Spinal cord (tissue), 10 donors: ENCODE results near the gene EFHD1. TPM values are rescaled to one million over a fixed set of nuclear protein-coding genes. Genes with fewer than 3 reads are reported as not detected.

Source experiments
- DNase-seq, 6 donors: peaks; one replicate each; pipeline versions ENCODE4 v3.0.0 to v3.0.0-alpha.2; 2013 to 2015; ENCODE audit warnings: low spot score in 6 of 6, low read depth in 4 of 6
- H3K27ac ChIP-seq: one replicate; pipeline ENCODE4 v1.5.1; 2013; ENCODE audit warnings: low read depth, low read length, control low read depth
- H3K27me3 ChIP-seq: one replicate; pipeline ENCODE4 v1.6.1; 2013; ENCODE audit warnings: low read length; ENCODE audit not compliant: control insufficient read depth, insufficient read depth
- H3K36me3 ChIP-seq: one replicate; pipeline ENCODE4 v1.6.1; 2013; ENCODE audit warnings: low read length; ENCODE audit not compliant: control insufficient read depth, insufficient read depth
- H3K4me1 ChIP-seq: one replicate; pipeline ENCODE4 v1.6.1; 2013; ENCODE audit warnings: low read length; ENCODE audit not compliant: control insufficient read depth, insufficient read depth
- H3K4me3 ChIP-seq: one replicate; pipeline ENCODE4 v1.5.1; 2013; ENCODE audit warnings: low read depth, low read length, control low read depth
- H3K9me3 ChIP-seq: one replicate; pipeline ENCODE4 v1.6.1; 2013; ENCODE audit warnings: low read length; ENCODE audit not compliant: control insufficient read depth, insufficient read depth
- WGBS: methylation state at CpG from one replicate; pipeline ENCODE4 v1.1.5; 2013; ENCODE audit warnings: missing lambda C conversion rate; ENCODE audit not compliant: insufficient coverage; 5-methylcytosine and 5-hydroxymethylcytosine counted together
- polyA plus RNA-seq, 2 donors: library from polyadenylated mRNA; unstranded; fragments of 120-200 nt; gene quantifications; one replicate each; pipeline ENCODE4 v1.2.1, GENCODE V29; 2013; ENCODE audit not compliant: insufficient read length in 2 of 2
- total RNA-seq, 2 donors: library from RNA; depleted of rRNA in 1 of 2; stranded (reverse); fragments of 120-200 nt in 1 of 2; fragments of >200 nt in 1 of 2; gene quantifications; one replicate each; pipeline versions ENCODE4 v1.2.3 to v1.2.4, GENCODE V29; 2013 to 2014
- donor health status: healthy.

The EFHD1 gene
- total and polyA plus RNA-seq, 4 donors, result 6.5 to 49.0 (median 28.3) TPM

- no peaks in the 10 kb centered on the region for H3K36me3 ChIP-seq
- 97% methylated on average over 5 of the region's 7 CpGs for WGBS
- no peak overlapping the region for H3K4me3 ChIP-seq
- peaks cover 15% of the 10 kb centered on the region for H3K4me1 ChIP-seq
- no peaks in the 10 kb centered on the region for H3K9me3 ChIP-seq
- no peak overlapping the region for H3K27ac ChIP-seq
- no peaks in the 10 kb centered on the region for H3K27me3 ChIP-seq
- DNase-seq, result no peak
Measured at GRCh38 chr2:232597362-232598079, 35.9 kb upstream of the EFHD1 start.

- Histone ChIP-seq H3K4me3 (no peak overlapping the region), H3K27ac (no peak overlapping the region), H3K9me3 (no peaks in the 10 kb centered on the region), H3K4me1 (peaks cover 15% of the 10 kb centered on the region), H3K27me3 (no peaks in the 10 kb centered on the region), H3K36me3 (no peaks in the 10 kb centered on the region)
- no peak for DNase-seq
- WGBS, result 91% methylated on average over 4 of the region's 4 CpGs
Measured at GRCh38 chr2:232598293-232598692, 35.1 kb upstream of the EFHD1 start.

- Histone ChIP-seq H3K4me3 (no peak overlapping the region), H3K36me3 (no peaks in the 10 kb centered on the region), H3K27ac (no peak overlapping the region), H3K9me3 (no peaks in the 10 kb centered on the region), H3K27me3 (no peaks in the 10 kb centered on the region), H3K4me1 (peaks cover 15% of the 10 kb centered on the region)
- WGBS, result 75% methylated on average over 15 of the region's 17 CpGs
- DNase-seq, result no peak
Measured at GRCh38 chr2:232600053-232600773, 33.2 kb upstream of the EFHD1 start.

GRCh38 chr2:232603283-232603682 is 30.1 kb upstream of the EFHD1 start:
- Histone ChIP-seq H3K27me3 (no peaks in the 10 kb centered on the region), H3K9me3 (no peaks in the 10 kb centered on the region), H3K27ac (no peak overlapping the region), H3K4me1 (peaks cover 28% of the 10 kb centered on the region), H3K36me3 (no peaks in the 10 kb centered on the region), H3K4me3 (no peak overlapping the region)
- WGBS, result no CpG with 5 or more reads among the region's 3 CpGs
- no peak for DNase-seq

- H3K36me3 ChIP-seq, result no peaks in the 10 kb centered on the region
- H3K4me1 ChIP-seq, result peaks cover 20% of the 10 kb centered on the region
- H3K27ac ChIP-seq, result no peak overlapping the region
- no peaks in the 10 kb centered on the region for H3K9me3 ChIP-seq
- 96% methylated on average over 8 of the region's 10 CpGs for WGBS
- DNase-seq, result no peak
- no peak overlapping the region for H3K4me3 ChIP-seq
- H3K27me3 ChIP-seq, result no peaks in the 10 kb centered on the region
Measured at GRCh38 chr2:232604535-232604934, 28.9 kb upstream of the EFHD1 start.

- H3K36me3 ChIP-seq, result no peaks in the 10 kb centered on the region
- H3K4me1 ChIP-seq, result peaks cover 13% of the 10 kb centered on the region
- H3K9me3 ChIP-seq, result no peaks in the 10 kb centered on the region
- DNase-seq, result no peak
- H3K4me3 ChIP-seq, result no peak overlapping the region
- no peak overlapping the region for H3K27ac ChIP-seq
- 96% methylated on average over 14 of the region's 17 CpGs for WGBS
- H3K27me3 ChIP-seq, result no peaks in the 10 kb centered on the region
Measured at GRCh38 chr2:232607011-232607410, 26.4 kb upstream of the EFHD1 start.

GRCh38 chr2:232609607-232610006 is 23.8 kb upstream of the EFHD1 start:
- no peak for DNase-seq
- H3K27me3 ChIP-seq, result no peaks in the 10 kb centered on the region
- 88% methylated on average over 6 of the region's 8 CpGs for WGBS
- no peak overlapping the region for H3K4me3 ChIP-seq
- H3K36me3 ChIP-seq, result no peaks in the 10 kb centered on the region
- peaks cover 13% of the 10 kb centered on the region for H3K4me1 ChIP-seq
- H3K27ac ChIP-seq, result no peak overlapping the region
- H3K9me3 ChIP-seq, result no peaks in the 10 kb centered on the region

- 88% methylated on average over 3 of the region's 3 CpGs for WGBS
- no peak overlapping the region for H3K4me3 ChIP-seq
Measured at GRCh38 chr2:232610081-232610480, 23.3 kb upstream of the EFHD1 start.

GRCh38 chr2:232611061-232611460 is 22.3 kb upstream of the EFHD1 start:
- peaks cover 6% of the 10 kb centered on the region for H3K4me1 ChIP-seq
- WGBS, result 84% methylated on average over 6 of the region's 6 CpGs

More at GRCh38 chr2:232610081-232610480, 23.3 kb upstream of the EFHD1 start:
- no peaks in the 10 kb centered on the region for H3K27me3 ChIP-seq
- H3K36me3 ChIP-seq, result no peaks in the 10 kb centered on the region
- H3K9me3 ChIP-seq, result no peaks in the 10 kb centered on the region
- DNase-seq, result no peak
- H3K27ac ChIP-seq, result no peak overlapping the region
- H3K4me1 ChIP-seq, result peaks cover 13% of the 10 kb centered on the region

More at GRCh38 chr2:232611061-232611460, 22.3 kb upstream of the EFHD1 start:
- no peak overlapping the region for H3K4me3 ChIP-seq
- no peaks in the 10 kb centered on the region for H3K27me3 ChIP-seq
- DNase-seq, result no peak
- H3K9me3 ChIP-seq, result no peaks in the 10 kb centered on the region
- no peaks in the 10 kb centered on the region for H3K36me3 ChIP-seq
- no peak overlapping the region for H3K27ac ChIP-seq
